Epithelial cell of proximal tubule (primary cell): ENCODE results near the gene CCDC32. TPM values are rescaled to one million over a fixed set of nuclear protein-coding genes. Genes with fewer than 3 reads are reported as not detected.

Experiments used
- DNase-seq: peaks from one replicate; pipeline ENCODE4 v3.0.0-alpha.2; 2011; ENCODE audit warnings: low read depth
- H3K4me3 ChIP-seq: 2 replicates; pipeline ENCODE4 v1.5.1; 2011; ENCODE audit warnings: low read depth, mild to moderate bottlenecking, low read length
- CTCF ChIP-seq: conservative IDR thresholded peaks from 2 replicates; pipeline ENCODE4 v1.5.1; 2012; ENCODE audit warnings: low read depth, mild to moderate bottlenecking, low read length
- total RNA-seq: library from RNA; depleted of rRNA; stranded (reverse); fragments of >200 nt; gene quantifications from 2 replicates; pipeline ENCODE4 v1.2.3, GENCODE V29; 2015

The CCDC32 gene
- total RNA-seq, 1 donor from 2014 or later: 19.7 TPM

- no peak for TF ChIP-seq CTCF
- no peak for DNase-seq
Observed at GRCh38 chr15:40595773-40596172, 30.9 kb upstream of the CCDC32 start.

GRCh38 chr15:40595219-40595618 is 30.4 kb upstream of the CCDC32 start:
- H3K4me3 ChIP-seq: peak overlapping the region; percentile 83
- DNase-seq: no peak
- no peak for TF ChIP-seq CTCF

More at GRCh38 chr15:40595773-40596172, 30.9 kb upstream of the CCDC32 start:
- H3K4me3 ChIP-seq: no peak overlapping the region

GRCh38 chr15:40594429-40594836 is 29.6 kb upstream of the CCDC32 start:
- TF ChIP-seq CTCF: peak; percentile 14
- DNase-seq: no peak
- H3K4me3 ChIP-seq: peak overlapping the region; percentile 83

GRCh38 chr15:40593588-40594428 is 29.0 kb upstream of the CCDC32 start, which contains the start of gene KNL1:
Gene KNL1 (plus strand): TSS chr15:40594249. CDS start chr15:40602932, 8,683 bp downstream.
- TF ChIP-seq CTCF: no peak
- H3K4me3 ChIP-seq: peak within 1 kb of the TSS; percentile 83
- peak; percentile 81 for DNase-seq

GRCh38 chr15:40593165-40593564 is 28.3 kb upstream of the CCDC32 start:
- TF ChIP-seq CTCF: no peak
- no peak for DNase-seq
- no peak overlapping the region for H3K4me3 ChIP-seq

GRCh38 chr15:40591389-40591788 is 26.5 kb upstream of the CCDC32 start:
- H3K4me3 ChIP-seq: no peak overlapping the region
- DNase-seq: no peak
- no peak for TF ChIP-seq CTCF

GRCh38 chr15:40590667-40591050 is 25.8 kb upstream of the CCDC32 start:
- no peak overlapping the region for H3K4me3 ChIP-seq
- no peak for DNase-seq
- no peak for TF ChIP-seq CTCF
